CD4-positive, alpha-beta memory T cell (primary cell): Measurements from ENCODE around the gene MITF. TPM values are rescaled to one million over a fixed set of nuclear protein-coding genes. Genes with fewer than 3 reads are reported as not detected.
"Not testable (repeated sequence)": the region's sequence is repeated elsewhere in the genome, so short reads cannot be mapped to it uniquely, and the experiment has no call there.

ENCODE experiments used
- CTCF ChIA-PET: fragments of 350-600 bp; sonication (Branson Sonifier 250); formaldehyde crosslinking; loops from one replicate; lab custom pipeline; 2021; ENCODE audit warnings: inconsistent platforms; ENCODE audit not compliant: partially characterized antibody; lab: Charles Lee
- POLR2A ChIA-PET: fragments of 350-600 bp; sonication (Branson Sonifier 250); formaldehyde crosslinking; loops from one replicate; lab custom pipeline; 2021; ENCODE audit not compliant: partially characterized antibody; lab: Charles Lee
- DNase-seq, 5 donors: peaks; one replicate each; pipeline versions ENCODE4 v3.0.0 to v3.0.0-alpha.2; 2020 to 2022; ENCODE audit warnings: mixed read lengths in 1 of 5
- H3K27ac ChIP-seq: one replicate; pipeline ENCODE4 v1.7.0; 2013; ENCODE audit warnings: low read depth, low read length
- H3K27me3 ChIP-seq: 2 replicates; pipeline ENCODE4 v1.7.0; 2013; ENCODE audit warnings: mild to moderate bottlenecking, low read length, moderate library complexity; ENCODE audit not compliant: insufficient read depth
- H3K36me3 ChIP-seq: 2 replicates; pipeline ENCODE4 v1.7.0; 2013; ENCODE audit warnings: mild to moderate bottlenecking, low read length, moderate library complexity; ENCODE audit not compliant: insufficient read depth
- H3K4me1 ChIP-seq: 2 replicates; pipeline ENCODE4 v1.7.0; 2013; ENCODE audit warnings: mild to moderate bottlenecking, low read length, moderate library complexity; ENCODE audit not compliant: insufficient read depth
- H3K4me3 ChIP-seq, 2 donors: one replicate each; pipeline ENCODE4 v1.7.0; 2013; ENCODE audit warnings: low read length in 2 of 2, mild to moderate bottlenecking in 1 of 2
- H3K9me3 ChIP-seq, 2 donors: one replicate each; pipeline ENCODE4 v1.7.0; 2013; ENCODE audit warnings: low read length in 2 of 2, control low read depth in 1 of 2; ENCODE audit not compliant: control insufficient read depth in 1 of 2
- H3K27ac Mint-ChIP-seq, 7 donors: one replicate each; pipeline ENCODE4 v1.8.0; 2020 to 2021; ENCODE audit warnings: mixed read lengths in 7 of 7, mild to moderate bottlenecking in 6 of 7, inconsistent platforms in 3 of 7, moderate library complexity in 3 of 7
- H3K27me3 Mint-ChIP-seq, 2 donors: one replicate each; pipeline ENCODE4 v1.8.0; 2020 to 2021; ENCODE audit warnings: mixed read lengths in 2 of 2
- H3K36me3 Mint-ChIP-seq, 2 donors: one replicate each; pipeline ENCODE4 v1.8.0; 2020 to 2021; ENCODE audit warnings: mixed read lengths in 2 of 2, inconsistent platforms in 1 of 2, mild to moderate bottlenecking in 1 of 2
- H3K4me1 Mint-ChIP-seq, 4 donors: one replicate each; pipeline ENCODE4 v1.8.0; 2020 to 2021; ENCODE audit warnings: mixed read lengths in 4 of 4, mild to moderate bottlenecking in 1 of 4
- H3K4me3 Mint-ChIP-seq, 8 donors: one replicate each; pipeline ENCODE4 v1.8.0; 2020 to 2021; ENCODE audit warnings: mixed read lengths in 8 of 8, mild to moderate bottlenecking in 7 of 8, moderate library complexity in 6 of 8, inconsistent platforms in 3 of 8
- H3K9me3 Mint-ChIP-seq, 8 donors: one replicate each; pipeline ENCODE4 v1.8.0; 2020 to 2021; ENCODE audit warnings: mixed read lengths in 8 of 8, mild to moderate bottlenecking in 5 of 8, inconsistent platforms in 3 of 8, moderate library complexity in 1 of 8
- intact Hi-C: fragments of 100-400 bp; cut with micrococcal nuclease; formaldehyde crosslinking; loops from one replicate; pipeline ENCODE4 v1.15.1; 2023
- polyA plus RNA-seq, 2 donors: library from polyadenylated mRNA; unstranded; fragments of 300-500 nt; fragmentation: Illumina TruSeq; gene quantifications; one replicate each; pipeline ENCODE4 v1.2.3, GENCODE V29; 2021
- total RNA-seq, 2 experiments: library from RNA; stranded (reverse); gene quantifications; one replicate each; pipeline ENCODE4 v1.2.3, GENCODE V29; 2021

MITF gene
- total and polyA plus RNA-seq, 4 experiments from 2014 or later: 0.80 to 1.5 TPM; not detected in 2

- ChIA-PET POLR2A (no interaction called here), CTCF (no interaction called here)
- no peak for DNase-seq
- Mint-ChIP-seq H3K4me1 (no peaks in the 10 kb centered on the region), H3K36me3 (no peaks in the 10 kb centered on the region), H3K27me3 (peaks cover 0 to 1% of the 10 kb centered on the region in 2 donors), H3K9me3 (peaks cover 0 to 8% (median 0%) of the 10 kb centered on the region in 8 donors), H3K4me3 (no peak overlapping the region), H3K27ac (no peak overlapping the region)
- Histone ChIP-seq H3K36me3 (no peaks in the 10 kb centered on the region), H3K4me3 (no peak overlapping the region), H3K4me1 (no peaks in the 10 kb centered on the region), H3K27ac (no peak overlapping the region), H3K27me3 (no peaks in the 10 kb centered on the region), H3K9me3 (no peaks in the 10 kb centered on the region)
- intact Hi-C loops: no loop called here
Measured at GRCh38 chr3:69900331-69900730, 161.1 kb downstream of the MITF start.

GRCh38 chr3:69901802-69902201 lies 162.5 kb downstream of the MITF start:
- Mint-ChIP-seq H3K4me1 (no peaks in the 10 kb centered on the region), H3K27ac (no peak overlapping the region), H3K4me3 (no peak overlapping the region), H3K9me3 (peaks cover 0 to 8% (median 0%) of the 10 kb centered on the region in 8 donors), H3K27me3 (peaks cover 0 to 1% of the 10 kb centered on the region in 2 donors), H3K36me3 (no peaks in the 10 kb centered on the region)
- DNase-seq: no peak
- Histone ChIP-seq H3K9me3 (no peaks in the 10 kb centered on the region), H3K27ac (no peak overlapping the region), H3K4me3 (no peak overlapping the region), H3K36me3 (no peaks in the 10 kb centered on the region), H3K27me3 (no peaks in the 10 kb centered on the region), H3K4me1 (no peaks in the 10 kb centered on the region)
- CTCF ChIA-PET: no interaction called here
- POLR2A ChIA-PET: no interaction called here
- intact Hi-C loops: no loop called here

GRCh38 chr3:69902386-69902785 lies 163.1 kb downstream of the MITF start:
- peaks cover 0 to 1% of the 10 kb centered on the region in 2 donors for H3K27me3 Mint-ChIP-seq
- DNase-seq: no peak
- Histone ChIP-seq H3K27me3 (no peaks in the 10 kb centered on the region), H3K4me3 (no peak overlapping the region), H3K36me3 (no peaks in the 10 kb centered on the region), H3K4me1 (no peaks in the 10 kb centered on the region), H3K27ac (no peak overlapping the region), H3K9me3 (no peaks in the 10 kb centered on the region)
- ChIA-PET POLR2A (no interaction called here), CTCF (no interaction called here)
- no peak overlapping the region for H3K27ac Mint-ChIP-seq
- no peak overlapping the region for H3K4me3 Mint-ChIP-seq
- intact Hi-C loops: no loop called here
- H3K36me3 Mint-ChIP-seq: no peaks in the 10 kb centered on the region
- H3K9me3 Mint-ChIP-seq: peaks cover 0 to 8% (median 0%) of the 10 kb centered on the region in 8 donors
- no peaks in the 10 kb centered on the region for H3K4me1 Mint-ChIP-seq

GRCh38 chr3:69906351-69906966 lies 167.2 kb downstream of the MITF start:
- Histone ChIP-seq H3K4me3 (no peak overlapping the region), H3K27me3 (no peaks in the 10 kb centered on the region), H3K36me3 (no peaks in the 10 kb centered on the region), H3K4me1 (no peaks in the 10 kb centered on the region), H3K9me3 (no peaks in the 10 kb centered on the region), H3K27ac (no peak overlapping the region)
- intact Hi-C loops: no loop called here
- H3K9me3 Mint-ChIP-seq: peaks cover 0 to 10% (median 2%) of the 10 kb centered on the region in 8 donors
- no peak overlapping the region for H3K4me3 Mint-ChIP-seq
- no peak for DNase-seq
- POLR2A ChIA-PET: no interaction called here
- CTCF ChIA-PET: no interaction called here
- no peaks in the 10 kb centered on the region for H3K36me3 Mint-ChIP-seq
- peaks cover 0 to 1% of the 10 kb centered on the region in 2 donors for H3K27me3 Mint-ChIP-seq
- H3K4me1 Mint-ChIP-seq: no peaks in the 10 kb centered on the region
- H3K27ac Mint-ChIP-seq: no peak overlapping the region

- Mint-ChIP-seq H3K27ac (no peak overlapping the region), H3K9me3 (peaks cover 0 to 10% (median 2%) of the 10 kb centered on the region in 8 donors)
- CTCF ChIA-PET: no interaction called here
Measured at GRCh38 chr3:69907554-69907953, 168.3 kb downstream of the MITF start.

GRCh38 chr3:69909859-69910258 lies 170.6 kb downstream of the MITF start:
- POLR2A ChIA-PET, intact Hi-C loops, H3K4me1 ChIP-seq, H3K9me3 Mint-ChIP-seq, H3K4me1 Mint-ChIP-seq, H3K27ac ChIP-seq, DNase-seq, H3K4me3 Mint-ChIP-seq, CTCF ChIA-PET, H3K27me3 Mint-ChIP-seq, H3K27me3 ChIP-seq, H3K27ac Mint-ChIP-seq, H3K36me3 Mint-ChIP-seq, H3K36me3 ChIP-seq, H3K9me3 ChIP-seq, H3K4me3 ChIP-seq: not testable (repeated sequence)

More at GRCh38 chr3:69907554-69907953, 168.3 kb downstream of the MITF start:
- POLR2A ChIA-PET: no interaction called here
- no peak for DNase-seq
- no peaks in the 10 kb centered on the region for H3K27me3 ChIP-seq
- intact Hi-C loops: no loop called here
- no peaks in the 10 kb centered on the region for H3K36me3 Mint-ChIP-seq
- H3K4me1 ChIP-seq: no peaks in the 10 kb centered on the region
- H3K9me3 ChIP-seq: no peaks in the 10 kb centered on the region
- no peak overlapping the region for H3K4me3 ChIP-seq
- H3K4me3 Mint-ChIP-seq: no peak overlapping the region
- H3K27ac ChIP-seq: no peak overlapping the region
- H3K36me3 ChIP-seq: no peaks in the 10 kb centered on the region
- peaks cover 0 to 1% of the 10 kb centered on the region in 2 donors for H3K27me3 Mint-ChIP-seq
- no peaks in the 10 kb centered on the region for H3K4me1 Mint-ChIP-seq

GRCh38 chr3:69913422-69913821 lies 174.2 kb downstream of the MITF start:
- no peaks in the 10 kb centered on the region for H3K9me3 ChIP-seq
- Mint-ChIP-seq H3K27ac (no peak overlapping the region), H3K36me3 (no peaks in the 10 kb centered on the region), H3K4me3 (no peak overlapping the region), H3K27me3 (no peaks in the 10 kb centered on the region), H3K9me3 (peaks cover 0 to 10% (median 1%) of the 10 kb centered on the region in 8 donors), H3K4me1 (no peaks in the 10 kb centered on the region)
- ChIA-PET CTCF (no interaction called here), POLR2A (no interaction called here)
- H3K27ac ChIP-seq: no peak overlapping the region
- no peaks in the 10 kb centered on the region for H3K36me3 ChIP-seq
- H3K4me1 ChIP-seq: no peaks in the 10 kb centered on the region
- H3K27me3 ChIP-seq: no peaks in the 10 kb centered on the region
- DNase-seq: no peak
- intact Hi-C loops: no loop called here
- no peak overlapping the region for H3K4me3 ChIP-seq
